Fibroblast of mammary gland (primary cell): Measurements from ENCODE around the gene FLOT2.
A peak's percentile ranks its signal among the peaks of the same experiment; 100 is the strongest.

Experiments used
- DNase-seq: peaks from one replicate; pipeline ENCODE4 v3.0.0-alpha.2; 2010; ENCODE audit warnings: low read depth
- H3K4me3 ChIP-seq: 2 replicates; pipeline ENCODE4 v1.5.1; 2011; ENCODE audit warnings: low read depth, mild to moderate bottlenecking, low read length, moderate library complexity; ENCODE audit not compliant: control insufficient read depth
- TF ChIP-seq, protein P1 (sequence below): conservative IDR thresholded peaks from 2 replicates; pipeline ENCODE4 v1.5.1; 2011; ENCODE audit warnings: low read depth, low read length, inconsistent platforms; ENCODE audit not compliant: control insufficient read depth, insufficient read depth

The FLOT2 gene

DNA sequence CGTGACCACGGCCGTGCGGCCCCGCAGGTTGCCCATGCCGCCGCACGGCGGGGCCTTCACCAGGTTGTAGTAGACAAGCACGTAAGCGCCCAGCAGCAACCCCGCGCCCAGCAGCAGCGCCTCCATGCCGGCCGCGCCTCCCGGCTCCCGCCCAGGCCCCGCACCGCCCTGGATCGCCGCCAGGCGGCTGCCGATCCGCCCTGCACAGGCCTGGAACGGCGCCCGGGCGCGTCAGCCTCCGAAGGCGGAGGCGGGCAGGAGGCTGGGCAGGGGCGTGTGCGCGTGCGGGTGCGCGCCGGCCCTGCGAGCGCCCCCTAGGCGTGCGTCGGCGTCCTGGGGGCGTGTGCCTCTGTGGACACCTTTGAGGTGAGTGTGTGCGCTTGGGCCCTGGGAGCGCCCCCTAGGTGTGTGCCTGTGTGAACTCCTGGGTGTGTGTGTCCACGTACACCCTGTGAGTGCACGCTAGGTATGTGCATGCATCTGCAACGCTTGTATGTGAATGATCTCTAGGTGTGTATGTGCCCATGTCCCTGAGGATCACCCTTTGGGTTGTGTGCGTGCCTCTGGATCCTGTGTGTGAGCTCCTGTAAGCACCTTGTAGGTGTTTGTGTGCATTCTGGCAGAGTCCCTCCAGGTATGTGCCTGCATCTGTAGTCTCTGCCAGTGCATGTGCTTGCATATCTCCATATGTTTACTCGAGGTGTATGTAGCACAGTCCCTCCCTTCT, 5.4 kb upstream of the FLOT2 start, which contains the start of gene DHRS13:
TSS of gene DHRS13 (minus strand) at position 261 of the 727 bp plus-strand sequence. CDS start at position 126, 135 bp downstream.
- peak within 1 kb of the TSS; percentile 46 for H3K4me3 ChIP-seq
- peak; percentile 81 for DNase-seq
- TF ChIP-seq, protein P1, sequence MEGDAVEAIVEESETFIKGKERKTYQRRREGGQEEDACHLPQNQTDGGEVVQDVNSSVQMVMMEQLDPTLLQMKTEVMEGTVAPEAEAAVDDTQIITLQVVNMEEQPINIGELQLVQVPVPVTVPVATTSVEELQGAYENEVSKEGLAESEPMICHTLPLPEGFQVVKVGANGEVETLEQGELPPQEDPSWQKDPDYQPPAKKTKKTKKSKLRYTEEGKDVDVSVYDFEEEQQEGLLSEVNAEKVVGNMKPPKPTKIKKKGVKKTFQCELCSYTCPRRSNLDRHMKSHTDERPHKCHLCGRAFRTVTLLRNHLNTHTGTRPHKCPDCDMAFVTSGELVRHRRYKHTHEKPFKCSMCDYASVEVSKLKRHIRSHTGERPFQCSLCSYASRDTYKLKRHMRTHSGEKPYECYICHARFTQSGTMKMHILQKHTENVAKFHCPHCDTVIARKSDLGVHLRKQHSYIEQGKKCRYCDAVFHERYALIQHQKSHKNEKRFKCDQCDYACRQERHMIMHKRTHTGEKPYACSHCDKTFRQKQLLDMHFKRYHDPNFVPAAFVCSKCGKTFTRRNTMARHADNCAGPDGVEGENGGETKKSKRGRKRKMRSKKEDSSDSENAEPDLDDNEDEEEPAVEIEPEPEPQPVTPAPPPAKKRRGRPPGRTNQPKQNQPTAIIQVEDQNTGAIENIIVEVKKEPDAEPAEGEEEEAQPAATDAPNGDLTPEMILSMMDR: peak; percentile 41

DNA sequence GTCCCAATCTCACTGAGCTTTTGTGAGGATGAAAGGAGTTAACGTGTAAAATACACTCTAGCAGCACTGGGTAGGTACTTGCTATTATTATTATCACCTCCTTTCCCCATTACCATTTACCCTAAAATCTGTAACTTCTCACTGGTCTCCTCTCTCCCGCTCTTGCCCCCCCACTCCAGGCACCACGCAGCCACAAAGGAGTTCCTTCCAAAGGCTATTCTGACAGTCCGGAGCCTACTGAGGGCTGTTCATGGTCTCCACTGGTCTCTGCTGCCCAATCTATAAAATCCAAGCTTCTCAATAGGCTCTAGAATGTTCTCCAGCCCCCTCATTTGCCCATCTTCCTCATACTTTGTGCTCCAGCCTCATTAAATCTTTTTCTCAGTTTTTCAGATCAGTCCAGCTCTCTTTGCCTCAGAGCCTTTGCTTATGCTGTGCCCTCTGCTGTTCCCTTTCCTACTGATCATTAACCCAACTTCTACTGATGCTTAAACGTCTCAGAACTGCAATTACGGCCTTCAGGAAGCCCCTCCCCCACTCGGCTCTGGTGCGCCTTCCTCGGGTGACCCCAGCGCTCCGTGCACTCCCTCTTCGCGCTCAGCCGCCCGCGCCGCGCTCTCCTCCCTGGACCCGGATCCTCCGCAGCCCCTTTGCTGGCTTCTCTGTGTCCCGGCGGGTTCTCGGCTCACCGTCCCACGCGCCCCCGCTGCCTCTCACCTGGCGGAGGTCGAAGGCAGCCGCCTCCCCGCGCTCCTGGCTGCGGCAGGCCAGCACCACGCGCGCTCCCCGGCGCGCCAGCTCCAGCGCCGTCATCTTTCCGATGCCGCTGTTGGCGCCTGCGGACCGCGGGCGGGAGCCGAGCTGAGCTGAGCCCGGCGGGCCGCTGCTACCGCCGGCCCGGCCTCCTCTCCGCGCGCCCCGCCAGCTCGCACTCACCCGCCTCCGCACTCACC, 4.6 kb upstream of the FLOT2 start:
- TF ChIP-seq, protein P1: no peak
- DNase-seq: no peak
- H3K4me3 ChIP-seq: peak overlapping the region; percentile 46

DNA sequence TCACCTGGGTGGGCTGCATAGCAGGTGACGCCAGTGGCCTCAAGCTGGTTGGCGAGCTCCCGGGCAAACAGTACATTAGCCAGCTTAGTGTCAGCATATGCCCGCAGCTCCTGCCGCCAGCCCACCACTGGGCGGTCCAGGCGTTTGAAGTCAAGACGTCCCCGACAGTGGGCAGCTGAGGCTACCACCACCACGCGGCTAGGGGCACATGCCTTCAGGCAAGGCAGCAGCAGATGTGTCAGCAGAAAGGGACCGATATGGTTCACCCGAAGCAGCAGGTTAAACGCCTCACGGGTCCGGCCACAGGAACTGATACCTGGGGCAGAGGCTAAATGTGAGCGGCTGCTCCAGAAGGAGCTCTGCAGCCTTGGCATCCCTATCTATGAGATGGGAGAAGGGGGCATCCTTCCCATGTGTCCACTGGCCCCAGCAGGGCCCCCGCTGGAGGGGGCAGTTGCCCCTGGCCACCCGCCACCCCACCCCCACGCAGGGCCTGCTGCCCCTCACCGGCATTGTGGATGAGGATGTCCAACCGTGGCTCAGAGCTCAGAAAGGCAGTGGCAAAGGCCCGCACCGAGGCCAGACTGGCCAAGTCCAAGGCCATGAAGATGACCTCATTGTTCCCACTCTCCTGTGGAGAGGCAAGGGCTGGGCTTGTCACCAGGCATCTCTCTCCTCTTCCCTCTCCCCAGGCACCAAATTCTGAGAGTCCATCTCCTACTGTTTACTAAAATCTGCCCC, 3.6 kb upstream of the FLOT2 start:
- TF ChIP-seq, protein P1: no peak
- no peak for DNase-seq
- no peak overlapping the region for H3K4me3 ChIP-seq

DNA sequence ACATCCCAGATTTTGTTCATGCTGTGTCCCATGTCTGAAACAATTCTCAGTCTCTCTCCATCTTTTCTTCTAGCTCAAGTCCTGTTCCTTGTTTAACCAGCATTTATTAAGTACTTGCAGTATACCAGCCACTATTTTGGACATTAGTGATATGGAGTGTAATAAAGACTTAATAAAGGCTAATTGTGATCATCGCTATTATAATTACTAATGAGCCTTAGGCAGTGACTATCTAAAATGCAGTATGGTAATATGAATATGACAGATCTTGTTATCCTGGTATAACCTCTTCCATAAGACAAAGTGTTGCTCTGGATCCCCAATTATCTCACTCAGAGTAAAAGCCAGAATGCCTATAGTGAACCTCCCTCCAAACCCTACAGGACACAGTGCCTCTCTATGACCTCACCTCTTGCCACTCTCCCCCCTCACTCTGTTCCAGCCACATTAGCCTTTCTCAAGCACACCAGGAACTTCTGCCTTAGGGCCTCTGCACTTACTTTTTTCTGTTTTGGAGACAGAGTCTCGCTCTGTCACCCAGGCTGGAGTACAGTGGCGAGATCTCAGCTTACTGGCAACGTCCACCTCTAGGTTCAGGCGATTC, 1.8 kb upstream of the FLOT2 start:
- TF ChIP-seq, protein P1: no peak
- no peak overlapping the region for H3K4me3 ChIP-seq

DNA sequence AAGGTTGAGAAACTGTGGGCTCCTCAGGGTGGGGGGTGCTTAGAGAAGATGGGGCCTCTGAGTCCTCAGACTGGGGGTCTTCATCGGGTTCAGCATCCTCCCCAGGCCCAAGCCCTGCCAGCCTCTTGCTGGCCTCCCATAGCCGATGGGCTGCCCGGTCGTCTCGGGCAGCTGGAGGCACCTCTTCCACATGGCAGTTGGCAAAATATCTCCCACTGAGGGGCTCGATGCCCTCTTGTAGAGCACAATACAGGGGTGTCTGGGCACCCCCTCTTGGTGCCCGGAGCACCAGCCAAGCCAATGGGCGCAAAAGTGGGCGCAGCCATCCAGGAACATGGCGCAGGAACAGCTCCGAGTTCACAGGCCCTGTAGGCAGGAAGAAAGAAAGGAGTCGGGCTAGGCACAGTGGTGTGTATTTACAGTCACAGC, 1.0 kb upstream of the FLOT2 start:
- TF ChIP-seq, protein P1: no peak
- no peak overlapping the region for H3K4me3 ChIP-seq
- DNase-seq: no peak

More for the DNA sequence above, 1.8 kb upstream of the FLOT2 start:
- DNase-seq: no peak

DNA sequence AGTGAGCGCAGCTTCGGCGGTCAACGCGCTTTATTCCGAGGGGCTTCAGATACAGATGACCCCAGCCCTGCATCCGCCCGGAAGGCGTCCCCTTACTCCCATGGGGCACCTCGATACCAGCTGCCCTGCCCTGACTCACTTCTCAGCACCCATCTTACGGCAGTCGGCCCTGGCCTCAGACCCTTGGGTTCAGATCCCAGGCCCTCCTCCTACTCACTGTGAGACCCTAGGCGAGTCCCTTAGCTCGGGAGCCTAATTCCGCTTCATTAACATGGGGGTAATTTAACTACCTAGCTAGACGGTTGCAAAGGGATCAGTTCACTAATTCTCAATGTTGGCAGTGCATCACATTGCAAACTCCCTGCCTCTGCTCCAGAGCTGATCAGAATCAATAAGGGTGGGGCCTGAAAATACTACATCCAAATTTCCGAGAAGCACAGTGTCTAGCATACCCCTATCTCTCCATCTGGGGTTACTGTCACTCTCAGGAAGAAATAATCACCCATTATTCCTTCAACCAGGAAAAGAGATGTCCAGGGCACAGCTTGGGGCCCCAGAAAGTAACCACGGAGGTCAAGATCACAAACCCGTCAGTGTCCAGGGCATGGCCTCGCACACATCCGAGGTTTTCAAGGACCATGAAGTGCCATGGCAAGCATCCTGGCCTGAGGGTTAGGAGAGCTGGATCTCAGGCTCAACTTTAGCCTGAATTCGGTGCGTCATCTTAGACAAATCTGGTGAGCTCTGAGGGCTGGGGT, 415 bp upstream of the FLOT2 start:
- TF ChIP-seq, protein P1: no peak
- H3K4me3 ChIP-seq: peak overlapping the region; percentile 76
- DNase-seq: no peak
